NCI-H1092 (cell line): ENCODE measurements around the gene NHSL2.

Experiments used
- DNase-seq: peaks from one replicate; lab custom pipeline; 2025; lab: John Stamatoyannopoulos, UW

The NHSL2 gene

GRCh38 chrX:72108666-72109065 lies 198.0 kb downstream of the NHSL2 start:
- DNase-seq: no peak

- DNase-seq: no peak
These were observed 199.6 kb downstream of the NHSL2 start for GRCh38 chrX:72110051-72110875.

- DNase-seq: no peak
These were observed 200.4 kb downstream of the NHSL2 start for GRCh38 chrX:72110876-72111708.

- no peak for DNase-seq
These were observed 202.8 kb downstream of the NHSL2 start for GRCh38 chrX:72113461-72113860.

GRCh38 chrX:72114306-72114705 lies 203.7 kb downstream of the NHSL2 start:
- no peak for DNase-seq

GRCh38 chrX:72114807-72115206 lies 204.2 kb downstream of the NHSL2 start:
- no peak for DNase-seq

- no peak for DNase-seq
These were observed 204.7 kb downstream of the NHSL2 start for GRCh38 chrX:72115380-72115779.

GRCh38 chrX:72117636-72118210 lies 207.1 kb downstream of the NHSL2 start:
- no peak for DNase-seq

GRCh38 chrX:72120837-72121236 lies 210.2 kb downstream of the NHSL2 start:
- DNase-seq: no peak

- no peak for DNase-seq
These were observed 210.7 kb downstream of the NHSL2 start for GRCh38 chrX:72121383-72121782.

GRCh38 chrX:72122621-72123337 lies 212.1 kb downstream of the NHSL2 start:
- no peak for DNase-seq

- DNase-seq: no peak
These were observed 213.0 kb downstream of the NHSL2 start for GRCh38 chrX:72123471-72124185.

GRCh38 chrX:72124540-72125201 lies 214.0 kb downstream of the NHSL2 start:
- DNase-seq: no peak

GRCh38 chrX:72125331-72126047 lies 214.8 kb downstream of the NHSL2 start:
- DNase-seq: no peak

GRCh38 chrX:72126048-72126415 lies 215.4 kb downstream of the NHSL2 start:
- DNase-seq: peak; percentile 24

- DNase-seq: peak; percentile 64
These were observed 216.0 kb downstream of the NHSL2 start for GRCh38 chrX:72126539-72127140.

GRCh38 chrX:72127332-72127731 lies 216.7 kb downstream of the NHSL2 start:
- DNase-seq: no peak

- DNase-seq: no peak
These were observed 217.7 kb downstream of the NHSL2 start for GRCh38 chrX:72128183-72128834.

- DNase-seq: peak; percentile 8
These were observed 218.2 kb downstream of the NHSL2 start for GRCh38 chrX:72128881-72129280.
